Panc1 (cell line): ENCODE measurements around the gene GPR32. TPM values are rescaled to one million over a fixed set of nuclear protein-coding genes. Genes with fewer than 3 reads are reported as not detected.

Source experiments
- ATAC-seq: fragments of 200-7000 bp; cut with Tn5 transposase; 2 replicates; pipeline ENCODE4 v1.9.1; 2020; ENCODE audit warnings: mild to moderate bottlenecking, moderate library complexity
- BruUV-seq: library from RNA; stranded (reverse); fragments of 400-500 nt; replicated peaks from 2 replicates; lab custom pipeline; 2021; lab: Mats Ljungman, UMichigan
- CTCF ChIA-PET: fragments of 300-600 bp; sonication (Branson Sonifier 250); formaldehyde crosslinking; loops from one replicate; lab custom pipeline; 2022; ENCODE audit warnings: antibody characterized with exemption; lab: Charles Lee
- POLR2A ChIA-PET: fragments of 300-600 bp; sonication (Branson Sonifier 250); formaldehyde crosslinking; loops from one replicate; lab custom pipeline; 2022; ENCODE audit warnings: antibody characterized with exemption; lab: Charles Lee
- DNase-seq: peaks from one replicate; pipeline ENCODE4 v3.0.0-alpha.2; 2010; ENCODE audit warnings: low read depth, low spot score
- H3K27ac ChIP-seq: 2 replicates; pipeline ENCODE4 v1.5.1; 2011; ENCODE audit warnings: mild to moderate bottlenecking, low read length, inconsistent platforms
- H3K27me3 ChIP-seq: fragments of 200-500 bp; sonication (Bioruptor generic); 2 replicates; pipeline ENCODE4 v1.6.0; 2014; ENCODE audit warnings: low read length, inconsistent platforms; ENCODE audit not compliant: control insufficient read depth, insufficient read depth
- H3K36me3 ChIP-seq: fragments of 200-500 bp; sonication (Bioruptor generic); 2 replicates; pipeline ENCODE4 v1.5.1; 2014; ENCODE audit warnings: inconsistent platforms, mild to moderate bottlenecking, low read length, moderate library complexity; ENCODE audit not compliant: control insufficient read depth, insufficient read depth
- H3K4me1 ChIP-seq: 2 replicates; pipeline ENCODE4 v1.5.1; 2011; ENCODE audit warnings: inconsistent platforms, mild to moderate bottlenecking, low read length, moderate library complexity; ENCODE audit not compliant: control insufficient read depth, insufficient read depth
- H3K4me3 ChIP-seq, 2 experiments: 2 replicates each; pipeline ENCODE4 v1.5.1; 2011 to 2012; ENCODE audit warnings: low read depth in 2 of 2, low read length in 2 of 2, mild to moderate bottlenecking in 2 of 2, inconsistent platforms in 1 of 2, moderate library complexity in 1 of 2
- H3K9me3 ChIP-seq: fragments of 200-500 bp; sonication (Bioruptor generic); 2 replicates; pipeline ENCODE4 v1.5.1; 2014; ENCODE audit warnings: low read depth, mild to moderate bottlenecking, inconsistent platforms, low read length, moderate library complexity; ENCODE audit not compliant: control insufficient read depth, insufficient read depth
- CTCF ChIP-seq: fragments of 450-650 bp; IDR thresholded peaks from 2 replicates; pipeline ENCODE4 v1.5.1; 2017; ENCODE audit warnings: mild to moderate bottlenecking
- POLR2AphosphoS5 ChIP-seq: IDR thresholded peaks from 2 replicates; pipeline ENCODE4 v1.6.1; 2012; ENCODE audit warnings: mild to moderate bottlenecking, low read depth, low read length, moderate library complexity
- REST ChIP-seq, 2 experiments: IDR thresholded peaks; 2 replicates each; pipeline ENCODE4 v1.6.1; 2011 to 2012; ENCODE audit warnings: low read depth in 2 of 2, control low read depth in 1 of 2, low read length in 1 of 2, mild to moderate bottlenecking in 1 of 2, moderate library complexity in 1 of 2; ENCODE audit not compliant: insufficient read depth in 1 of 2
- SIN3A ChIP-seq: IDR thresholded peaks from 2 replicates; pipeline ENCODE4 v1.6.1; 2012; ENCODE audit warnings: low read depth, mild to moderate bottlenecking, low read length, moderate library complexity, borderline replicate concordance; ENCODE audit not compliant: insufficient read depth
- TCF7L2 ChIP-seq: IDR thresholded peaks from 2 replicates; pipeline ENCODE4 v1.6.1; 2011; ENCODE audit warnings: mild to moderate bottlenecking, low read depth, low read length, inconsistent platforms
- in situ Hi-C: cut with HindIII; loops from 2 replicates; pipeline ENCODE4 v1.10.0; 2016; ENCODE audit warnings: low sequenced_read_pairs, low pct_unique_long_range_greater_than_20kb
- intact Hi-C: fragments of 100-400 bp; cut with micrococcal nuclease; formaldehyde crosslinking; loops from one replicate; pipeline ENCODE4 v1.10.0; 2022; ENCODE audit not compliant: unreplicated experiment
- total RNA-seq: library from RNA; stranded (reverse); gene quantifications from one replicate; pipeline ENCODE4 v1.2.1, GENCODE V29; 2021; ENCODE audit not compliant: unreplicated experiment

The GPR32 gene
- total RNA-seq, 1 experiment from 2014 or later: not detected

- Histone ChIP-seq H3K36me3 (no peaks in the 10 kb centered on the region), H3K4me3 (no peak overlapping the region), H3K27ac (no peak overlapping the region), H3K27me3 (no peaks in the 10 kb centered on the region; the same call in 1 of the 2 replicates), H3K9me3 (no peaks in the 10 kb centered on the region), H3K4me1 (no peaks in the 10 kb centered on the region)
- in situ Hi-C loops (no loop called here), intact Hi-C loops (loop anchor here (5.0 kb wide), 2 partner anchors 77 to 247 kb away; no protein-coding TSS in a partner anchor)
- CTCF ChIA-PET: interaction anchor here (0.5 to 0.6 kb wide), 2 partner anchors 223 to 227 kb away, joined by 3 to 13 read pairs; no protein-coding TSS in a partner anchor
- POLR2A ChIA-PET: no interaction called here
- no peak for TF ChIP-seq SIN3A
- TF ChIP-seq TCF7L2: no peak
- TF ChIP-seq REST (IDR thresholded peaks at IDR 0.05; ENCODE audit: insufficient read depth in 1 of 2, low read depth in 2 of 2, low read length in 1 of 2): no peak
- TF ChIP-seq POLR2AphosphoS5: no peak
- TF ChIP-seq CTCF: no peak
- BruUV-seq: no TSS peak
- DNase-seq: no peak
- no peak for ATAC-seq
Measured at GRCh38 chr19:50784710-50785109, 14.4 kb downstream of the GPR32 start.

GRCh38 chr19:50785329-50785728, 15.1 kb downstream of the GPR32 start:
- CTCF ChIA-PET: interaction anchor here (0.5 kb wide), 1 partner anchor 512 kb away, joined by 3 read pairs; no protein-coding TSS in a partner anchor
- BruUV-seq: no TSS peak
- DNase-seq: no peak
- Histone ChIP-seq H3K27ac (no peak overlapping the region), H3K4me1 (no peaks in the 10 kb centered on the region), H3K36me3 (no peaks in the 10 kb centered on the region), H3K4me3 (no peak overlapping the region), H3K27me3 (no peaks in the 10 kb centered on the region), H3K9me3 (no peaks in the 10 kb centered on the region)
- intact Hi-C loops: no loop called here
- no peak for TF ChIP-seq REST (IDR thresholded peaks at IDR 0.05; ENCODE audit: insufficient read depth in 1 of 2, low read depth in 2 of 2, low read length in 1 of 2)
- no peak for TF ChIP-seq SIN3A
- TF ChIP-seq CTCF: no peak
- TF ChIP-seq TCF7L2: no peak
- no peak for TF ChIP-seq POLR2AphosphoS5
- in situ Hi-C loops: no loop called here
- no peak for ATAC-seq
- POLR2A ChIA-PET: no interaction called here
